Superior temporal gyrus (tissue), 1 donor: ENCODE results near the gene NRG2.
A peak's percentile ranks its signal among the peaks of the same experiment; 100 is the strongest.

Experiments
- DNase-seq: peaks from one replicate; pipeline ENCODE4 v3.0.0-alpha.2; 2016; ENCODE audit errors: extremely low spot score

NRG2 gene

GRCh38 chr5:139947727-139948126 lies 95.4 kb downstream of the NRG2 start:
- no peak for DNase-seq

- no peak for DNase-seq
These were observed 96.7 kb downstream of the NRG2 start for GRCh38 chr5:139946440-139946839.

- no peak for DNase-seq
These were observed 97.1 kb downstream of the NRG2 start for GRCh38 chr5:139946006-139946405.

- DNase-seq: no peak
These were observed 100.9 kb downstream of the NRG2 start for GRCh38 chr5:139942243-139942642.

GRCh38 chr5:139930406-139930805 lies 112.7 kb downstream of the NRG2 start:
- no peak for DNase-seq

- no peak for DNase-seq
These were observed 116.1 kb downstream of the NRG2 start for GRCh38 chr5:139926797-139927503.

- DNase-seq: no peak
These were observed 117.2 kb downstream of the NRG2 start for GRCh38 chr5:139925650-139926640.

GRCh38 chr5:139925216-139925562 lies 117.9 kb downstream of the NRG2 start:
- DNase-seq: no peak

- DNase-seq: no peak
These were observed 118.5 kb downstream of the NRG2 start for GRCh38 chr5:139924294-139925215.

- DNase-seq: no peak
These were observed 123.8 kb downstream of the NRG2 start for GRCh38 chr5:139919308-139919707.

- DNase-seq: no peak
These were observed 127.3 kb downstream of the NRG2 start for GRCh38 chr5:139915834-139916233.

GRCh38 chr5:139915266-139915665 lies 127.8 kb downstream of the NRG2 start:
- no peak for DNase-seq

- DNase-seq: peak; percentile 23
These were observed 128.8 kb downstream of the NRG2 start for GRCh38 chr5:139914218-139914807.

- no peak for DNase-seq
These were observed 130.3 kb downstream of the NRG2 start for GRCh38 chr5:139912804-139913203.

GRCh38 chr5:139912158-139912557 lies 130.9 kb downstream of the NRG2 start:
- no peak for DNase-seq

- no peak for DNase-seq
These were observed 131.5 kb downstream of the NRG2 start for GRCh38 chr5:139911425-139912120.

GRCh38 chr5:139910901-139911300 lies 132.2 kb downstream of the NRG2 start:
- no peak for DNase-seq

- no peak for DNase-seq
These were observed 133.1 kb downstream of the NRG2 start for GRCh38 chr5:139910036-139910435.

- no peak for DNase-seq
These were observed 134.3 kb downstream of the NRG2 start for GRCh38 chr5:139908749-139909148.

- no peak for DNase-seq
These were observed 136.4 kb downstream of the NRG2 start for GRCh38 chr5:139906661-139907060.
